Osteocyte (in vitro differentiated cells): ENCODE measurements around the gene NPIPB2. TPM values are rescaled to one million over a fixed set of nuclear protein-coding genes. Genes with fewer than 3 reads are reported as not detected.
A peak's percentile ranks its signal among the peaks of the same experiment; 100 is the strongest.
"Not testable (repeated sequence)": the region's sequence is repeated elsewhere in the genome, so short reads cannot be mapped to it uniquely, and the experiment has no call there.

Experiments used
- DNase-seq: peaks from one replicate; pipeline ENCODE4 v3.0.0; 2021; ENCODE audit warnings: mixed read lengths; ENCODE audit not compliant: unreplicated experiment; ENCODE audit errors: extremely low spot score
- H3K27ac Mint-ChIP-seq: one replicate; pipeline ENCODE4 v1.8.0; 2021; ENCODE audit warnings: mild to moderate bottlenecking, mixed read lengths; ENCODE audit not compliant: unreplicated experiment
- H3K27me3 Mint-ChIP-seq: one replicate; pipeline ENCODE4 v1.8.0; 2021; ENCODE audit warnings: mixed read lengths; ENCODE audit not compliant: unreplicated experiment
- H3K36me3 Mint-ChIP-seq: one replicate; pipeline ENCODE4 v1.8.0; 2021; ENCODE audit warnings: mixed read lengths; ENCODE audit not compliant: unreplicated experiment
- H3K4me1 Mint-ChIP-seq: one replicate; pipeline ENCODE4 v1.8.0; 2021; ENCODE audit warnings: mixed read lengths; ENCODE audit not compliant: unreplicated experiment
- H3K4me3 Mint-ChIP-seq: one replicate; pipeline ENCODE4 v1.8.0; 2021; ENCODE audit warnings: mild to moderate bottlenecking, moderate library complexity, mixed read lengths; ENCODE audit not compliant: unreplicated experiment
- H3K9me3 Mint-ChIP-seq: one replicate; pipeline ENCODE4 v1.8.0; 2021; ENCODE audit warnings: mixed read lengths; ENCODE audit not compliant: unreplicated experiment
- total RNA-seq: library from RNA; stranded (reverse); gene quantifications from 2 replicates; pipeline ENCODE4 v1.2.1, GENCODE V29; 2021
- TF ChIP-seq, protein P1 (sequence below): fragments of 200-600 bp; sonication (generic); IDR thresholded peaks from 2 replicates; pipeline ENCODE4 v1.5.0; 2021; ENCODE audit warnings: antibody characterized with exemption, mild to moderate bottlenecking, moderate library complexity

The NPIPB2 gene
- total RNA-seq, 1 donor from 2014 or later: 19.7 TPM

DNA sequence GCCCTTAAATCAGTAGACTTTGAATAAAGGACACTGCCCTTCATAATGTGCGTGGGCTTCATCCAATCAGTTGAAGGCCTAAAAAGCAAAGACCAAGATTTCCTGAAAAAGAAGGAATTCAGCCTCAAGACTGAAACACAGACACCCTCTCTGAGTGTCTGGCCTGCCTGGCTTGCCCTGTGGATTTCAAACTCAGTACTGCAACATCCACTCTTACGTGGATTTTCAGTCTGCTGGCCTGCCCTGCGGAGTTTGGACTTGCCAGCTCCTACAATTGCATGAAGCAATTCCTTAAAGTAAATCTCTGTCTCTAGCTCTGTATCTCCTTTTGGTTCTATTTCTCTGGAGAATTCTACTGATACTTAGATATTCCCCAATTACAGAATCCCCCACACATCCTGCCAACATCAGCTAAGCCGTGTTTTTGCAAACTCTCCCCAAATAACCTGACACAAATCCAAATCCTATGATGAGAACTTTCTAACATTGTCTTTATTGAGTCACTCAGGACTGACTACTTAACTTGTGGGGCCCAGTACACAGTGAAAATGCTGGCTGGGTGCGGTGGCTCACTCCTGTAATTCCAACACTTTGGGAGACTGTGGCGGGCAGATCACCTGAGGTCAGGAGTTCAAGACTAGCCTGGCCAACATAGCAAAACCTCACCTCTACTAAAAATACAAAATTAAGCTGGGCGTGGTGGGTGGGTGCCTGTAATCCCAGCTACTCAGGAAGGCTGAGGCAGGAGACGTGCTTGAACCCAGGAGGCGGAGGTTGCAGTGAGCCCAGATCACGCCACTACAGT, 15.9 kb upstream of the NPIPB2 start:
- H3K27me3 Mint-ChIP-seq: no peaks in the 10 kb centered on the region
- H3K9me3 Mint-ChIP-seq: no peaks in the 10 kb centered on the region
- peaks cover 6% of the 10 kb centered on the region for H3K36me3 Mint-ChIP-seq
- DNase-seq: no peak
- peaks cover 24% of the 10 kb centered on the region for H3K4me1 Mint-ChIP-seq
- no peak overlapping the region for H3K27ac Mint-ChIP-seq
- H3K4me3 Mint-ChIP-seq: no peak overlapping the region
- TF ChIP-seq, protein P1, sequence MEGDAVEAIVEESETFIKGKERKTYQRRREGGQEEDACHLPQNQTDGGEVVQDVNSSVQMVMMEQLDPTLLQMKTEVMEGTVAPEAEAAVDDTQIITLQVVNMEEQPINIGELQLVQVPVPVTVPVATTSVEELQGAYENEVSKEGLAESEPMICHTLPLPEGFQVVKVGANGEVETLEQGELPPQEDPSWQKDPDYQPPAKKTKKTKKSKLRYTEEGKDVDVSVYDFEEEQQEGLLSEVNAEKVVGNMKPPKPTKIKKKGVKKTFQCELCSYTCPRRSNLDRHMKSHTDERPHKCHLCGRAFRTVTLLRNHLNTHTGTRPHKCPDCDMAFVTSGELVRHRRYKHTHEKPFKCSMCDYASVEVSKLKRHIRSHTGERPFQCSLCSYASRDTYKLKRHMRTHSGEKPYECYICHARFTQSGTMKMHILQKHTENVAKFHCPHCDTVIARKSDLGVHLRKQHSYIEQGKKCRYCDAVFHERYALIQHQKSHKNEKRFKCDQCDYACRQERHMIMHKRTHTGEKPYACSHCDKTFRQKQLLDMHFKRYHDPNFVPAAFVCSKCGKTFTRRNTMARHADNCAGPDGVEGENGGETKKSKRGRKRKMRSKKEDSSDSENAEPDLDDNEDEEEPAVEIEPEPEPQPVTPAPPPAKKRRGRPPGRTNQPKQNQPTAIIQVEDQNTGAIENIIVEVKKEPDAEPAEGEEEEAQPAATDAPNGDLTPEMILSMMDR: no peak

DNA sequence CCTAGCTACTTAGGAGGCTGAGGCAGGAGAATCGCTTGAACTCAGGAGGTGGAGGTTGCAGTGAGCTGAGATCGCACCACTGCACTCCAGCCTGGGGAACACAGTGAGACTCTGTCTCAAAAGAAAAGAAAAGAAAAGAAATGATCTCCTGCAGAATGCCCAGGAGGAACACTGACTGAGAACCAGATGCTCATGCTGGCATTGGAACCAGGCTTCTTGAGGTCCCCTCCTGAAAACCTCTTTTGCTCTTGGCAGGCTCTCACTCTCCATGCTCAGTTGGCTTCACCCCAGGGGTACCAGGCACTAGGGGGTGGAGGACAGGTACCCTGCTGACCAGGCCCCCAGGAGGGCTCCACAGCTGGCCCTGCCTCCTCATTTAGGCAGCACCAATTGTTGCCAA, 14.7 kb upstream of the NPIPB2 start:
- Mint-ChIP-seq H3K4me3 (no peak overlapping the region), H3K4me1 (peaks cover 24% of the 10 kb centered on the region), H3K27me3 (no peaks in the 10 kb centered on the region), H3K36me3 (peaks cover 4% of the 10 kb centered on the region), H3K27ac (peak overlapping the region; percentile 89), H3K9me3 (no peaks in the 10 kb centered on the region)
- no peak for DNase-seq
- TF ChIP-seq, protein P1: no peak

DNA sequence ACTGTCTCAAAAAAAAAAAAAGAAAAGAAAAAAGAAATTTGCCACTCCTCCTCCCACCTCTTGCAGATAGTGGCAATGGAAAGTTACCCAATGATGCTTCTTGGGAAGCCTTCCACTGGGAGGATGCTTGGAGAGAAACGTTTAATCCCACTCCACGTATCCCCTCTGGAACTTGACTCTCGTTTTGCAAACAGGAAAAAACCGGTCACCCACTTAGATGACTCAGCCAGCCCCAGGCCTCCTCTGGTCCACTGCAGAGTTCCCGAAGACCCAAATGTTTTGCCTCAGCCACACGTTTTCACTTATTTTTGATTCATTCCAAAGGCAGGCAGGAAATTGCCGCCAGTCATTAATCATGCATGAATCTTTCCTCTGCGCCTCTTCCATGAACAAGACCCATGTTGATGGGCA, 13.9 kb upstream of the NPIPB2 start:
- Mint-ChIP-seq H3K4me1 (peaks cover 25% of the 10 kb centered on the region), H3K27ac (peak overlapping the region; percentile 89), H3K27me3 (no peaks in the 10 kb centered on the region), H3K9me3 (no peaks in the 10 kb centered on the region), H3K36me3 (peaks cover 2% of the 10 kb centered on the region), H3K4me3 (peak overlapping the region; percentile 0)
- TF ChIP-seq, protein P1: no peak
- DNase-seq: no peak

DNA sequence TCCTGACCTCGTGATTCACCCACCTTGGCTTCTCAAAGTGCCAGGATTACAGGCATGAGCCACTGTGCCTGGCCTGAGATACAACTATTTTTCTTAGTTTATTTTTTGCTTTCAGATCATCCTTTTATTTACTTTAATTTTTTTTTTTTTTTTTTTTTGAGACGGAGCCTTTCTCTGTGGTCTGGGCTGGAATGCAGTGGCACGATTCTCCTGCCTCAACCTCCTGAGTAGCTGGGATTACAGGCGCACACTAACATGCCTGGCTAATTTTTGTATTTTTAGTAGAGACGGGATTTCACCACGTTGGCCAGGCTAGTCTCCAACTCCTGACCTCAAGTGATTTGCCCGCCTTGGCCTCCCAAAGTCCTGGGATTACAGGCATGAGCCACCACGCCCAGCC, 11.7 kb upstream of the NPIPB2 start:
- not testable (repeated sequence) for DNase-seq, H3K36me3 Mint-ChIP-seq
- peaks cover 28% of the 10 kb centered on the region for H3K4me1 Mint-ChIP-seq

DNA sequence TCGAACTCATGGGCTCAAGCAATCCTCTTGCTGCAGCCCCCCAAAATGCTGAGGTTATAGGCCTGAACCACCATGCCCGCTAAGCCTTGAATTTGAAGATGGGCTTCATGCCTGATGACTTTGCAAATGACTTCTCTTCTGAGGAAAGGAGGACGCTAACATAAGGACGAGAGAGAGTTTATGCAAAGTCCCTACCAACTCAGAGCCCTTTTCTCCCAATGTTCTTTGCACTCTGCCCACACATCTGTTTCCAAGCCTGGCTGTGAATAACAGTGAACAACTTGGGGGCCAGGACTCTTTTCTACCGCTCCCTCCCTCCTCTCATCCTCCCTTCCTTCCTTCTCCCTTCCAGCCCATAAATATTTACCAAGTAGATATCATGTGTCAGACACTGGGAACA, 8.5 kb upstream of the NPIPB2 start:
- H3K4me3 Mint-ChIP-seq: no peak overlapping the region
- no peaks in the 10 kb centered on the region for H3K27me3 Mint-ChIP-seq
- peaks cover 11% of the 10 kb centered on the region for H3K4me1 Mint-ChIP-seq
- DNase-seq: no peak
- no peaks in the 10 kb centered on the region for H3K9me3 Mint-ChIP-seq
- TF ChIP-seq, protein P1: no peak
- H3K27ac Mint-ChIP-seq: no peak overlapping the region
- H3K36me3 Mint-ChIP-seq: no peaks in the 10 kb centered on the region

More for the DNA sequence above, 11.7 kb upstream of the NPIPB2 start:
- H3K4me3 Mint-ChIP-seq, H3K27ac Mint-ChIP-seq, H3K9me3 Mint-ChIP-seq, H3K27me3 Mint-ChIP-seq: not testable (repeated sequence)
